Stomach (tissue), 9 donors: ENCODE data around the gene SDK2. TPM values are rescaled to one million over a fixed set of nuclear protein-coding genes. Genes with fewer than 3 reads are reported as not detected.

Source experiments
- DNase-seq, 2 donors: peaks; one replicate each; pipeline versions ENCODE4 v3.0.0 to v3.0.0-alpha.2; 2013 to 2019
- H3K27ac ChIP-seq, 5 donors: fragments of 200-600 bp in 4 of 5; sonication (generic) in 4 of 5; one replicate each; pipeline ENCODE4 v1.5.1; 2013 to 2019; ENCODE audit warnings: mild to moderate bottlenecking in 1 of 5, moderate library complexity in 1 of 5
- H3K27me3 ChIP-seq, 3 donors: fragments of 200-600 bp; sonication (generic); one replicate each; pipeline ENCODE4 v1.5.1; 2017 to 2019; ENCODE audit warnings: mixed run types in 1 of 3
- H3K36me3 ChIP-seq, 4 donors: fragments of 200-600 bp; sonication (generic); 1 replicate in 3 of 4; 2 replicates in 1 of 4; pipeline ENCODE4 v1.5.1; 2016 to 2019
- H3K4me1 ChIP-seq, 4 donors: fragments of 200-600 bp; sonication (generic); one replicate each; pipeline ENCODE4 v1.5.1; 2016 to 2019
- H3K4me3 ChIP-seq, 4 donors: fragments of 200-600 bp; sonication (generic) in 3 of 4; one replicate each; pipeline ENCODE4 v1.5.1; 2016 to 2019; ENCODE audit warnings: mild to moderate bottlenecking in 1 of 4
- H3K9me3 ChIP-seq, 4 donors: fragments of 200-600 bp; sonication (generic); one replicate each; pipeline ENCODE4 v1.5.1; 2016 to 2019
- CTCF ChIP-seq, 7 experiments: fragments of 450-650 bp in 4 of 7; fragments of 200-600 bp in 3 of 7; sonication (generic) in 3 of 7; IDR thresholded peaks; one replicate each; pipeline ENCODE4 v1.5.1; 2016 to 2019; ENCODE audit warnings: antibody characterized with exemption in 7 of 7, control low read depth in 2 of 7, mild to moderate bottlenecking in 1 of 7
- EP300 ChIP-seq: sonication (generic); formaldehyde crosslinking; IDR thresholded peaks from one replicate; pipeline ENCODE4 v1.6.1; 2017; ENCODE audit warnings: antibody characterized with exemption
- POLR2A ChIP-seq, 4 donors: fragments of 450-650 bp; IDR thresholded peaks; one replicate each; pipeline ENCODE4 v1.6.1; 2016; ENCODE audit warnings: antibody characterized with exemption in 4 of 4, control low read depth in 2 of 4, mild to moderate bottlenecking in 1 of 4, moderate library complexity in 1 of 4
- POLR2AphosphoS5 ChIP-seq, 3 donors: sonication (generic); formaldehyde crosslinking; IDR thresholded peaks; one replicate each; pipeline ENCODE4 v1.6.1; 2016; ENCODE audit warnings: antibody characterized with exemption in 3 of 3
- WGBS, 5 donors: extraction: QIAGEN DNeasy Blood & Tissue Kit in 3 of 5; methylation state at CpG; one replicate each; pipeline versions ENCODE4 v1.1.5 to v1.1.7; 2013 to 2018; 5-methylcytosine and 5-hydroxymethylcytosine counted together
- intact Hi-C: fragments of 100-400 bp; cut with DNase I; formaldehyde crosslinking; loops from one replicate; pipeline ENCODE4 v1.15.1; 2023; ENCODE audit warnings: low total_unique reads
- polyA plus RNA-seq, 3 donors: library from polyadenylated mRNA; stranded (reverse); fragments of 200-250 nt; gene quantifications; one replicate each; pipeline ENCODE4 v1.2.3, GENCODE V29; 2013
- total RNA-seq, 5 donors: library from RNA; depleted of rRNA; stranded (reverse); fragments of >200 nt; gene quantifications; one replicate each; pipeline versions ENCODE4 v1.1.0 to v1.2.3, GENCODE V29; 2014 to 2016
- donor health status: healthy with polysubstance abuse.
- donor health status: Bipolar disorder and iron deficiency.
- donor health status: healthy.

SDK2 gene
- total and polyA plus RNA-seq, 8 donors = under 0.01 to 9.6 (median 0.44) TPM; not detected in 1

- Histone ChIP-seq H3K9me3 (no peaks in the 10 kb centered on the region), H3K27ac (no peak overlapping the region), H3K36me3 (no peaks in the 10 kb centered on the region), H3K4me3 (no peak overlapping the region), H3K4me1 (no peaks in the 10 kb centered on the region), H3K27me3 (peaks cover 0 to 11% (median 0%) of the 10 kb centered on the region in 3 donors)
- 56 to 72% (median 67%) methylated on average over 12 of the region's 12 CpGs for WGBS, 5 donors
- TF ChIP-seq CTCF (IDR thresholded peaks at IDR 0.05) (no peak), POLR2AphosphoS5 (IDR thresholded peaks at IDR 0.05) (no peak), EP300 (no peak)
- intact Hi-C loops = no loop called here
- DNase-seq = peak; percentile 39 to 68
These were observed 97.3 kb downstream of the SDK2 start for GRCh38 chr17:73546770-73547536.

- H3K36me3 ChIP-seq = no peaks in the 10 kb centered on the region
- intact Hi-C loops = no loop called here
- H3K4me1 ChIP-seq = no peaks in the 10 kb centered on the region
- H3K4me3 ChIP-seq = no peak overlapping the region
- H3K27me3 ChIP-seq = peaks cover 0 to 7% (median 0%) of the 10 kb centered on the region in 3 donors
- TF ChIP-seq EP300 (no peak), POLR2A (IDR thresholded peaks at IDR 0.05) (no peak), CTCF (IDR thresholded peaks at IDR 0.05) (no peak), POLR2AphosphoS5 (IDR thresholded peaks at IDR 0.05) (no peak)
- no peak for DNase-seq
- no peaks in the 10 kb centered on the region for H3K9me3 ChIP-seq
- H3K27ac ChIP-seq = no peak overlapping the region
- 67 to 78% (median 74%) methylated on average over 10 to 11 of the region's 11 CpGs for WGBS, 5 donors
These were observed 98.1 kb downstream of the SDK2 start for GRCh38 chr17:73546114-73546513.

- no peak overlapping the region for H3K4me3 ChIP-seq
- 65 to 79% (median 74%) methylated on average over 15 to 17 of the region's 17 CpGs for WGBS, 5 donors
- intact Hi-C loops = no loop called here
- no peaks in the 10 kb centered on the region for H3K36me3 ChIP-seq
- no peaks in the 10 kb centered on the region for H3K9me3 ChIP-seq
- H3K27ac ChIP-seq = no peak overlapping the region
- TF ChIP-seq EP300 = no peak
- no peak for TF ChIP-seq POLR2A (IDR thresholded peaks at IDR 0.05)
- TF ChIP-seq POLR2AphosphoS5 (IDR thresholded peaks at IDR 0.05) = no peak
- TF ChIP-seq CTCF (IDR thresholded peaks at IDR 0.05) = no peak
- no peak for DNase-seq
- no peaks in the 10 kb centered on the region for H3K4me1 ChIP-seq
- H3K27me3 ChIP-seq = peaks cover 0 to 6% (median 0%) of the 10 kb centered on the region in 3 donors
These were observed 98.9 kb downstream of the SDK2 start for GRCh38 chr17:73545109-73546032.

GRCh38 chr17:73544333-73544732 lies 99.9 kb downstream of the SDK2 start:
- Histone ChIP-seq H3K36me3 (no peaks in the 10 kb centered on the region), H3K27me3 (peaks cover 0 to 4% (median 0%) of the 10 kb centered on the region in 3 donors), H3K27ac (no peak overlapping the region), H3K9me3 (no peaks in the 10 kb centered on the region), H3K4me1 (no peaks in the 10 kb centered on the region), H3K4me3 (no peak overlapping the region)
- DNase-seq = no peak
- intact Hi-C loops = no loop called here
- TF ChIP-seq POLR2AphosphoS5 (IDR thresholded peaks at IDR 0.05) (no peak), POLR2A (IDR thresholded peaks at IDR 0.05) (no peak), EP300 (no peak), CTCF (IDR thresholded peaks at IDR 0.05) (no peak)
- WGBS, 5 donors = 89 to 96% (median 92%) methylated on average over 5 of the region's 5 CpGs
